ENCODE data around the gene CHSY1. TPM values are rescaled to one million over a fixed set of nuclear protein-coding genes. Genes with fewer than 3 reads are reported as not detected.

The CHSY1 gene
- total RNA-seq, 1 experiment from 2014 or later, result 11.4 TPM

DNA sequence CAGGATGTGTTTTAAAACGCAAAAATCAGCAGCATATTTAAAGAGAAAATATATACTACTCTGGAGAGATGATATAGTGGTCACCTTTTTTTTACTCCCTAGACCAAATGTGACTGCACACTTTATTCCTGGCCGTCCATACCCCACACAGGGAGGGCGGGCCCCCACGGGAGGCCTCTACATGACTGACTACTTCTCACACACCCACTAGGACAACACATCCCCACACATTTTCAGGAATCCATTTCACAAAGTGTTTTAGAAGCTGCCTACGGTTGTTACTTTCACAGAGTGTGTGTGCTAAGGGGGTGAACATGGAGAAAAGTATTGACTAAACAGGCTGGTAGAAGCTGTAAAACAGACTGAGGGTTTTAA is 67.9 kb downstream of the CHSY1 start:
- Histone ChIP-seq H3K4me2 (ENCODE audit: low read depth, low read length, poor library complexity, severe bottlenecking) (no peak overlapping the region), H3K9ac (ENCODE audit: low read length) (no peak overlapping the region), H3K9me3 (ENCODE audit: low read length) (no peaks in the 10 kb centered on the region), H3K36me3 (ENCODE audit: insufficient read depth, low read length) (no peaks in the 10 kb centered on the region), H3K9me2 (replicated peaks; ENCODE audit: insufficient read depth, low read length) (no peaks in the 10 kb centered on the region), H3K4me3 (ENCODE audit: low read length) (no peak overlapping the region), H4K20me1 (ENCODE audit: insufficient read depth, low read depth, low read length) (peaks cover 28% of the 10 kb centered on the region; the same call in 1 of the 2 replicates), H3K27me3 (ENCODE audit: low read length) (no peaks in the 10 kb centered on the region), H2AFZ (ENCODE audit: low read length) (no peak overlapping the region), H3K4me1 (ENCODE audit: low read length) (no peaks in the 10 kb centered on the region), H3K27ac (ENCODE audit: low read length) (no peak overlapping the region), H3K79me2 (ENCODE audit: low read length) (no peaks in the 10 kb centered on the region; the same call in 1 of the 2 replicates)
- DNase-seq, result no peak

DNA sequence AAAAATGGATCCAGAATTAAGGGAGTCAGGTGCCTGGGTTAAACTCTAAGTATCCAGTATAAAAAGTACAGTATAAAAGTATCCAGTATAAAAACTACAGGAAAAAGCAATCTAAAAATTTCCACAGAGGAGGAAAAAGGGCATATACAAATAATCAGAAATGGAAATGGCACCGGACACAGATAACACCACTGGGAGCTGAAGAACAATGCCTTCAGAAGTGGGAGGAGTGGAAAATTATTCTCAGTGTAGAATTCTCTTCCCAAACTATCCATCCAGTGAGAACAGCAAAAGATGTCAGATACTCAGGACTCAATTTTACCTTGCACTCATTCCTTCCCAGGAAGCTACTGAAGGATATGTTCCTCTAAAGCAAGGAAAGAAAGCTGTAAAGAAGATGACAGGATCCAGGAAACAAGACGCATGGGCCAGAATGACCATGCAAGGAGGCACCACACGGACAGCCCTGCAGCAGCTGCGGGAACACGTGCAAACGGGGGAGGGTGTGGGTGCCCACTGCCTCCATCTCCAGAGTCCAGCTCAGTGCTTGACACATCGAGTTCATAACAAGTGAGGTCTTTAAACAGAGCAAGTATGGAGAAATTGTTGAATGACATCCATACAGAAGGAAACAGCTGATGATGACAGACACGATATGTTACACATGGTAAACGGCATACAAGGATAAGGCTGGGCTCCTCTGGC is 68.5 kb downstream of the CHSY1 start:
- Histone ChIP-seq H3K4me1 (ENCODE audit: low read length) (no peaks in the 10 kb centered on the region), H3K9me2 (replicated peaks; ENCODE audit: insufficient read depth, low read length) (no peaks in the 10 kb centered on the region), H3K9ac (ENCODE audit: low read length) (no peak overlapping the region), H4K20me1 (ENCODE audit: insufficient read depth, low read depth, low read length) (peaks cover 23% of the 10 kb centered on the region; the same call in 1 of the 2 replicates), H3K9me3 (ENCODE audit: low read length) (no peaks in the 10 kb centered on the region), H3K4me2 (ENCODE audit: low read depth, low read length, poor library complexity, severe bottlenecking) (no peak overlapping the region), H3K4me3 (ENCODE audit: low read length) (no peak overlapping the region), H3K36me3 (ENCODE audit: insufficient read depth, low read length) (no peaks in the 10 kb centered on the region), H3K27ac (ENCODE audit: low read length) (no peak overlapping the region), H3K27me3 (ENCODE audit: low read length) (no peaks in the 10 kb centered on the region), H3K79me2 (ENCODE audit: low read length) (no peaks in the 10 kb centered on the region; the same call in 1 of the 2 replicates), H2AFZ (ENCODE audit: low read length) (no peak overlapping the region)
- no peak for DNase-seq

- Histone ChIP-seq H3K9ac (ENCODE audit: low read length) (no peak overlapping the region), H3K27ac (ENCODE audit: low read length) (no peak overlapping the region), H4K20me1 (ENCODE audit: insufficient read depth, low read depth, low read length) (peaks cover 14% of the 10 kb centered on the region; the same call in 1 of the 2 replicates), H3K9me3 (ENCODE audit: low read length) (no peaks in the 10 kb centered on the region), H2AFZ (ENCODE audit: low read length) (no peak overlapping the region), H3K36me3 (ENCODE audit: insufficient read depth, low read length) (no peaks in the 10 kb centered on the region), H3K27me3 (ENCODE audit: low read length) (no peaks in the 10 kb centered on the region), H3K4me2 (ENCODE audit: low read depth, low read length, poor library complexity, severe bottlenecking) (no peak overlapping the region), H3K79me2 (ENCODE audit: low read length) (no peaks in the 10 kb centered on the region; the same call in 1 of the 2 replicates), H3K9me2 (replicated peaks; ENCODE audit: insufficient read depth, low read length) (no peaks in the 10 kb centered on the region), H3K4me3 (ENCODE audit: low read length) (no peak overlapping the region), H3K4me1 (ENCODE audit: low read length) (no peaks in the 10 kb centered on the region)
- no peak for DNase-seq
These were observed 69.6 kb downstream of the CHSY1 start for GRCh38 chr15:101182215-101182614.

GRCh38 chr15:101181349-101181748 is 70.5 kb downstream of the CHSY1 start:
- no peak overlapping the region for H3K27ac ChIP-seq (ENCODE audit: low read length)
- no peak overlapping the region for H3K4me3 ChIP-seq (ENCODE audit: low read length)
- no peaks in the 10 kb centered on the region; the same call in 1 of the 2 replicates for H3K79me2 ChIP-seq (ENCODE audit: low read length)
- no peak overlapping the region for H2AFZ ChIP-seq (ENCODE audit: low read length)
- no peaks in the 10 kb centered on the region for H3K27me3 ChIP-seq (ENCODE audit: low read length)
- no peak overlapping the region for H3K9ac ChIP-seq (ENCODE audit: low read length)
- no peaks in the 10 kb centered on the region for H3K36me3 ChIP-seq (ENCODE audit: insufficient read depth, low read length)
- H3K4me1 ChIP-seq (ENCODE audit: low read length), result no peaks in the 10 kb centered on the region
- no peak for DNase-seq
- H3K9me3 ChIP-seq (ENCODE audit: low read length), result no peaks in the 10 kb centered on the region
- H3K4me2 ChIP-seq (ENCODE audit: low read depth, low read length, poor library complexity, severe bottlenecking), result no peak overlapping the region
- no peaks in the 10 kb centered on the region for H3K9me2 ChIP-seq (replicated peaks; ENCODE audit: insufficient read depth, low read length)
- peaks cover 14% of the 10 kb centered on the region; the same call in 1 of the 2 replicates for H4K20me1 ChIP-seq (ENCODE audit: insufficient read depth, low read depth, low read length)

DNA sequence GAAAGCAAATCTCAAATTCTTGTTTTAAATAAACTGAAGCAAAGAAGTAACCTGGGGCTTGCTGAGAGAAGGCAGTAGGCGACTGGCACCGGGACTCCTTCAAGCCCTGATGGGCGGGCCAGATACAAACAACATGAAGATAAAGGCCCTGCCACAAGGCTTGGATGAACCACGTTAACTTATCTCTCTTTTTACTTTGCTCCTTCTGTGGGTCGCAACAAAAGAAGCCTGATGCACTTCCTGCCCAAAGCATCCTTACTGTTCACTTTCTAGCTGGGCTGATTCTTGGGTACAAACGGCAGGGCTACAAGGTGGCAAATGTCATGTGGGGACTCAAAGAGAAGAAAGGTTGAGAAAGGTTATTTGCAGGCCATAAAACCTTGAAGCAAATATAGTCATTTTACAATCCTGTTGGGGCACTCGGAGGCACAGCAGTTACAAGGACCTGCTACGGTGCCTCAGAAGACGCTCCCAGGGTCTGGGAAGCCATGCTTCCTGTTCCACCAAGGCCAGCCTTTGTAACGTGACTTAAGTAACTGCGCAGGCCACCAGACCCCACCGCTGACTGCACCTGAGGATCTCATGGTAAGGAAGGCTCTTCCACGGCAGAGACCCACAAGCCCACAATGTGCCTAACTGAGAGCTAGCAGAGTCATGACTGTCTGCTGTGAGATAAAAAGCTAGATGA is 71.1 kb downstream of the CHSY1 start:
- no peak for DNase-seq
- Histone ChIP-seq H3K4me3 (ENCODE audit: low read length) (no peak overlapping the region), H3K27ac (ENCODE audit: low read length) (no peak overlapping the region), H3K9me3 (ENCODE audit: low read length) (no peaks in the 10 kb centered on the region), H3K27me3 (ENCODE audit: low read length) (no peaks in the 10 kb centered on the region), H2AFZ (ENCODE audit: low read length) (no peak overlapping the region), H3K36me3 (ENCODE audit: insufficient read depth, low read length) (no peaks in the 10 kb centered on the region), H3K9ac (ENCODE audit: low read length) (no peak overlapping the region), H3K4me1 (ENCODE audit: low read length) (no peaks in the 10 kb centered on the region), H3K79me2 (ENCODE audit: low read length) (no peaks in the 10 kb centered on the region; the same call in 1 of the 2 replicates), H3K4me2 (ENCODE audit: low read depth, low read length, poor library complexity, severe bottlenecking) (no peak overlapping the region), H3K9me2 (replicated peaks; ENCODE audit: insufficient read depth, low read length) (no peaks in the 10 kb centered on the region), H4K20me1 (ENCODE audit: insufficient read depth, low read depth, low read length) (peaks cover 14% of the 10 kb centered on the region; the same call in 1 of the 2 replicates)

GRCh38 chr15:101179341-101180153 is 72.3 kb downstream of the CHSY1 start:
- no peaks in the 10 kb centered on the region for H3K36me3 ChIP-seq (ENCODE audit: insufficient read depth, low read length)
- no peak for DNase-seq
- H3K4me2 ChIP-seq (ENCODE audit: low read depth, low read length, poor library complexity, severe bottlenecking), result no peak overlapping the region
- H3K4me3 ChIP-seq (ENCODE audit: low read length), result no peak overlapping the region
- H3K27ac ChIP-seq (ENCODE audit: low read length), result no peak overlapping the region
- H3K9me3 ChIP-seq (ENCODE audit: low read length), result no peaks in the 10 kb centered on the region
- no peaks in the 10 kb centered on the region for H3K4me1 ChIP-seq (ENCODE audit: low read length)
- H3K79me2 ChIP-seq (ENCODE audit: low read length), result no peaks in the 10 kb centered on the region; the same call in 1 of the 2 replicates
- H4K20me1 ChIP-seq (ENCODE audit: insufficient read depth, low read depth, low read length), result peaks cover 10% of the 10 kb centered on the region; the same call in 1 of the 2 replicates
- H3K9me2 ChIP-seq (replicated peaks; ENCODE audit: insufficient read depth, low read length), result no peaks in the 10 kb centered on the region
- no peaks in the 10 kb centered on the region for H3K27me3 ChIP-seq (ENCODE audit: low read length)
- no peak overlapping the region for H3K9ac ChIP-seq (ENCODE audit: low read length)
- H2AFZ ChIP-seq (ENCODE audit: low read length), result no peak overlapping the region

DNA sequence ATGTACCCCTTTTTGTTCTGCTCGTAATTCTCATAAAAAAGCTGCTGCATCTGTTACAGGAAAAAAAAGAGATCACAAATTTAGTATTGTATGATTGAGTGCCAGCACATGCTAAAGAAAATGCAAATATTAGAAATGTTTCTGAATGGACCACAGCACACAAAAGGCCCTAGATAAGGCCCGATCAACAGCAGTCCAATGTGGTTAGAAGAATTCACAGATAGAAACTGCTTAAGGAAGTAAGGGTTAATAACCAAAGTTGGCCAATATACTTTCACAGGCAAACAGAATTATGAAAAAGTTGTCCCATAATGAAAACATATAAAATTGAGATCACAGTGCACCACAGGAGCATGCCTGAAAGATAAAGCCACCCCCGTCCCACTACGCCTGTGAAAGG is 72.9 kb downstream of the CHSY1 start:
- no peaks in the 10 kb centered on the region for H3K36me3 ChIP-seq (ENCODE audit: insufficient read depth, low read length)
- H3K27ac ChIP-seq (ENCODE audit: low read length), result no peak overlapping the region
- no peaks in the 10 kb centered on the region; the same call in 1 of the 2 replicates for H3K79me2 ChIP-seq (ENCODE audit: low read length)
- no peak overlapping the region for H2AFZ ChIP-seq (ENCODE audit: low read length)
- no peaks in the 10 kb centered on the region for H3K9me2 ChIP-seq (replicated peaks; ENCODE audit: insufficient read depth, low read length)
- H3K9me3 ChIP-seq (ENCODE audit: low read length), result no peaks in the 10 kb centered on the region
- no peak overlapping the region for H3K4me2 ChIP-seq (ENCODE audit: low read depth, low read length, poor library complexity, severe bottlenecking)
- DNase-seq, result no peak
- H4K20me1 ChIP-seq (ENCODE audit: insufficient read depth, low read depth, low read length), result peaks cover 10% of the 10 kb centered on the region; the same call in 1 of the 2 replicates
- no peaks in the 10 kb centered on the region for H3K27me3 ChIP-seq (ENCODE audit: low read length)
- no peak overlapping the region for H3K9ac ChIP-seq (ENCODE audit: low read length)
- no peaks in the 10 kb centered on the region for H3K4me1 ChIP-seq (ENCODE audit: low read length)
- no peak overlapping the region for H3K4me3 ChIP-seq (ENCODE audit: low read length)

- Histone ChIP-seq H3K9me3 (ENCODE audit: low read length) (no peaks in the 10 kb centered on the region), H3K79me2 (ENCODE audit: low read length) (no peaks in the 10 kb centered on the region; the same call in 1 of the 2 replicates), H3K36me3 (ENCODE audit: insufficient read depth, low read length) (no peaks in the 10 kb centered on the region), H3K9ac (ENCODE audit: low read length) (no peak overlapping the region), H3K4me1 (ENCODE audit: low read length) (no peaks in the 10 kb centered on the region), H2AFZ (ENCODE audit: low read length) (no peak overlapping the region), H4K20me1 (ENCODE audit: insufficient read depth, low read depth, low read length) (peaks cover 6% of the 10 kb centered on the region; the same call in 1 of the 2 replicates), H3K4me2 (ENCODE audit: low read depth, low read length, poor library complexity, severe bottlenecking) (no peak overlapping the region), H3K27ac (ENCODE audit: low read length) (no peak overlapping the region), H3K9me2 (replicated peaks; ENCODE audit: insufficient read depth, low read length) (no peaks in the 10 kb centered on the region), H3K4me3 (ENCODE audit: low read length) (no peak overlapping the region), H3K27me3 (ENCODE audit: low read length) (no peaks in the 10 kb centered on the region)
- no peak for DNase-seq
These were observed 73.4 kb downstream of the CHSY1 start for GRCh38 chr15:101178479-101178878.

Data from Karpas-422 (cell line).